ENCODE measurements around the gene LYSMD1.

The LYSMD1 gene

DNA sequence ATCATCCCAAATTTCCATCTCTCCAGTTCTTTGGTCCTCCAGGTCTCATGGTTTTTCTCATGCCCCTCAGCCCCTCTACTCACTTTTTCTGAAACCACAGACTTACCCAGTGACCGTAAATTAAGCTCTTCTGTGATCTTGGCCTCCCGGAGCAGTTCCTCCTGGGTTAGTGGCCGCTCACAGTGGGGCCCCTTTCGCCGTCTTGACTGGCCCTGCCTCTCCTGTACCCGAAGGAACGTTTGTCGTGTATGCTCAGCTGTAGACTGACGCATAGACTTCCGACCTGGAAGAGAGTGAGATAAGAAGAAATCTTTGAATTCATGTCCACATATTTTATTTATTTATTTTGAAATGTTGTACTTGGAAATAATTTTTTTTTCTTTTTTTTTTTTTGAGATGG, 18.5 kb upstream of the LYSMD1 start:
- ATAC-seq, result no peak
- TF ChIP-seq ZNF70 (CRISPR knock-in tag; IDR thresholded peaks at IDR 0.05) (no peak), ZC3H10 (CRISPR knock-in tag; IDR thresholded peaks at IDR 0.05) (no peak), ZFP3 (CRISPR knock-in tag; IDR thresholded peaks at IDR 0.05) (no peak), OSR1 (CRISPR knock-in tag; IDR thresholded peaks at IDR 0.05) (no peak)
- TF ChIP-seq, protein P1, sequence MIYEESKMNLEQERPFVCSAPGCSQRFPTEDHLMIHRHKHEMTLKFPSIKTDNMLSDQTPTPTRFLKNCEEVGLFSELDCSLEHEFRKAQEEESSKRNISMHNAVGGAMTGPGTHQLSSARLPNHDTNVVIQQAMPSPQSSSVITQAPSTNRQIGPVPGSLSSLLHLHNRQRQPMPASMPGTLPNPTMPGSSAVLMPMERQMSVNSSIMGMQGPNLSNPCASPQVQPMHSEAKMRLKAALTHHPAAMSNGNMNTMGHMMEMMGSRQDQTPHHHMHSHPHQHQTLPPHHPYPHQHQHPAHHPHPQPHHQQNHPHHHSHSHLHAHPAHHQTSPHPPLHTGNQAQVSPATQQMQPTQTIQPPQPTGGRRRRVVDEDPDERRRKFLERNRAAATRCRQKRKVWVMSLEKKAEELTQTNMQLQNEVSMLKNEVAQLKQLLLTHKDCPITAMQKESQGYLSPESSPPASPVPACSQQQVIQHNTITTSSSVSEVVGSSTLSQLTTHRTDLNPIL (CRISPR knock-in tag; IDR thresholded peaks at IDR 0.05; ENCODE audit: low read depth), result no peak

DNA sequence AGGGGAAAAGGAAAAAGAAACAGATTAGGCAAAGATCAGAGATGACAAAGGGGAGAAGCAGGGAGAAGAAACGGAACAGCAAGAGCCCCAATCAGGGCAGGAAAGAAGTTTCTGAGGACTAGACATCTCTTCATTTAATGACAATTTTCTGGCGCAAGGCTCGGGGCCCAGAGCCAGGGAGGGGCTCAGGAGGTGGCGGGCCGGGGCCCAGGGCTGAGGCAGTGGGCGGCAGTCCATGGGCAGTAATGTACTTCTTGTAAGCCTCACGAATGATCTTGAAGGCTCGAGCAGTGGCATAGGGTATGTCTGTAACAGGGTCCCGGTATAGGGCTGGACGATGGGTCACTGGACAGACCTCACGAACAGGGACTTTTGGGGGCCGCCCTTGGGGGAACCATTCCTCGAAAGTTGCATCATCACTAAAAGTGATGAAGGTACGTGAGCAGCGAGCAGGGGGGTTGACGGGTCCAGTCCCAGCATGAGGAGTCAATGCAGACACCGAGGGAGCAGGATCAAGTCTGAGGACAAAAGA, 10.9 kb upstream of the LYSMD1 start:
- no peak for ATAC-seq
- TF ChIP-seq ESRRG (CRISPR knock-in tag; IDR thresholded peaks at IDR 0.05), result no peak
- TF ChIP-seq ZFP30 (CRISPR knock-in tag; IDR thresholded peaks at IDR 0.05), result no peak

DNA sequence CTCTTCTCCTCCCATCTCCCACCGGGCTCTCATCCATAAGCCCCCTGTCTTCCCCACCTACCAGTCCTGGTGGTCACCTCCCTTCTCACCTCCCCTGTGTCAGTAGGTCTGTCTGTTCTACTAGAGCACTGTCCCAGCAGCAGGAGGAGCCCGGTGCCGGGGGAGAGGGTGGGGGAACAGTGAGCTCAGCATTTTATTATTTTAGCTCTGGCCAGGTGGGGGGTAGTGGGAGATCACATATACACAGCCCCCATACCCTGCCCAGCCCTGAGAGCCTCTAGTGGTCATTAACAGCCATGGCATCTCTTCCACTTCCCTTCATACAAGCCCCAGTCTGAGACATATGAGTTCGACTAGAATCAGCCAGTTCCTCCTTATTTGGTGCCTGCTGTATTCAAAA, 10.2 kb upstream of the LYSMD1 start, which contains the start of gene TMOD4:
TSS of gene TMOD4 (minus strand) at position 119 of the 400 bp plus-strand sequence. CDS start 1,106 bp downstream, outside the sequence.
- peak; percentile 87 for ATAC-seq
- TF ChIP-seq, protein P1 (CRISPR knock-in tag; IDR thresholded peaks at IDR 0.05; ENCODE audit: low read depth), result no peak
- TF ChIP-seq ZC3H10 (CRISPR knock-in tag; IDR thresholded peaks at IDR 0.05) (no peak), ARNTL (CRISPR knock-in tag; IDR thresholded peaks at IDR 0.05; ENCODE audit: borderline replicate concordance, low read depth) (no peak), ESRRG (CRISPR knock-in tag; IDR thresholded peaks at IDR 0.05) (no peak), BACH2 (CRISPR knock-in tag; IDR thresholded peaks at IDR 0.05; ENCODE audit: borderline replicate concordance) (no peak), PPARA (CRISPR knock-in tag; IDR thresholded peaks at IDR 0.05; ENCODE audit: borderline replicate concordance) (no peak), ZNF70 (CRISPR knock-in tag; IDR thresholded peaks at IDR 0.05) (no peak), CSDC2 (CRISPR knock-in tag; IDR thresholded peaks at IDR 0.05) (no peak), PATZ1 (CRISPR knock-in tag; IDR thresholded peaks at IDR 0.05; ENCODE audit: borderline replicate concordance) (no peak), ZFP30 (CRISPR knock-in tag; IDR thresholded peaks at IDR 0.05) (no peak), TSHZ2 (CRISPR knock-in tag; IDR thresholded peaks at IDR 0.05) (no peak), RARB (CRISPR knock-in tag; IDR thresholded peaks at IDR 0.05) (no peak), TOX (CRISPR knock-in tag; IDR thresholded peaks at IDR 0.05; ENCODE audit: borderline replicate concordance) (no peak), ZNF565 (CRISPR knock-in tag; conservative IDR thresholded peaks at IDR 0.05; ENCODE audit: low read depth) (no peak)

DNA sequence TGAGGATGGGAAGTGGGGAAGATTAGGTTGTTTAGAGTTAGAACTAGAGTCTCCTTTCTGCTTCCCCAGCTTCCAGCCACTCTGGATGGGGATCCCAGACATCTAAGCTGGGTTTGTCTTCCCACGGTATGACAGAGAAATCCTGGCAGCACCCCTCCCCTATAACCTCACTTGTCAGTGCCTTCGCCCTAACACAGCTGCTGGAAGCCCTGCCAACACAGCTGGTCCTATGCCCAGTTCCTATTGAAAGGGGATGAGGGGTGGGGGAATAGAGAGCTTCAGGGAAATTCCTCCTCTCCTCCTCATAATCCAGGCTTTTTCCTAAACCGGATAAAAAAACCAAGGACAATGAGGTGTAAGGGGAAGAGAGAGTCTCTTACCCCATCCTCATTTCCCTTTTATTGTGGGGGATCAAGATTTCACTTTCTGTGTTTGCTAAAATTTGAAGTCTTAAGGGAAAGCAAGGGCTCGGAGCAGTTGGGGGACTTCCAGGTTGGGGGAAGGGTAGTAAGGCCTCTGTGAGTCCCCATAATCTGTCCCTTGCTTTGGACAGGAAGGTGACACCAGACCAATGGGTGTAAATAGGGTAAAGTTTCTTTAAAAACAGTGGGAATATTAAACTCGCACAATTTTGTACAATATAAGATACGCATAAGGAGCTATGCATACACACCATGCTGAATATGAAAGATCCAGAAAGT, 9.5 kb upstream of the LYSMD1 start:
- no peak for ATAC-seq
- TF ChIP-seq ZFP30 (CRISPR knock-in tag; IDR thresholded peaks at IDR 0.05) (no peak), CSDC2 (CRISPR knock-in tag; IDR thresholded peaks at IDR 0.05) (no peak), GLIS3 (CRISPR knock-in tag; IDR thresholded peaks at IDR 0.05) (no peak), TSHZ2 (CRISPR knock-in tag; IDR thresholded peaks at IDR 0.05) (no peak), BACH2 (CRISPR knock-in tag; IDR thresholded peaks at IDR 0.05; ENCODE audit: borderline replicate concordance) (no peak), TCF4 (CRISPR knock-in tag; IDR thresholded peaks at IDR 0.05; ENCODE audit: borderline replicate concordance) (no peak), ARNTL (CRISPR knock-in tag; IDR thresholded peaks at IDR 0.05; ENCODE audit: borderline replicate concordance, low read depth) (no peak), ZC3H10 (CRISPR knock-in tag; IDR thresholded peaks at IDR 0.05) (no peak)
- TF ChIP-seq, protein P1 (CRISPR knock-in tag; IDR thresholded peaks at IDR 0.05; ENCODE audit: low read depth), result no peak

All from SK-N-SH treated with all-trans-retinoic acid at 6 μM for 48 hours (cell line).